HEK293 (cell line): ENCODE measurements around the gene CABS1.

ENCODE experiments used
- CTCF ChIA-PET: fragments of 350-600 bp; formaldehyde crosslinking; extraction: SDS; loops from one replicate; lab custom pipeline; 2021; ENCODE audit warnings: antibody characterized with exemption; lab: Yijun Ruan, JAX
- POLR2A ChIA-PET: fragments of 300-600 bp; formaldehyde crosslinking; extraction: SDS; loops from one replicate; lab custom pipeline; 2020; ENCODE audit warnings: antibody characterized with exemption, inconsistent platforms; lab: Yijun Ruan, JAX
- H3K27ac ChIP-seq: fragments of 200-500 bp; sonication (Bioruptor generic); 2 replicates; pipeline ENCODE4 v1.5.1; 2014; ENCODE audit warnings: low read depth, low read length, control low read depth, inconsistent platforms; ENCODE audit errors: extremely low read depth
- H3K36me3 ChIP-seq, 2 experiments: fragments of 200-500 bp in 1 of 2; sonication (Bioruptor generic) in 1 of 2; 1 replicate in 1 of 2; 2 replicates in 1 of 2; pipeline ENCODE4 v1.5.1; 2014 to 2017; ENCODE audit warnings: inconsistent platforms in 2 of 2, low read length in 2 of 2; ENCODE audit not compliant: control insufficient read depth in 2 of 2, insufficient read depth in 1 of 2
- H3K4me1 ChIP-seq: fragments of 200-500 bp; sonication (Bioruptor generic); 2 replicates; pipeline ENCODE4 v1.5.1; 2014; ENCODE audit warnings: mild to moderate bottlenecking, low read length, inconsistent platforms; ENCODE audit not compliant: control insufficient read depth, insufficient read depth
- H3K4me3 ChIP-seq: 2 replicates; pipeline ENCODE4 v1.5.1; 2011; ENCODE audit warnings: low read depth, mild to moderate bottlenecking, control low read depth, low read length, moderate library complexity
- H3K9me3 ChIP-seq: fragments of 200-500 bp; sonication (Bioruptor generic); 2 replicates; pipeline ENCODE4 v1.5.1; 2014; ENCODE audit warnings: low read depth, low read length, inconsistent platforms; ENCODE audit not compliant: control insufficient read depth, insufficient read depth
- KLF8 ChIP-seq: fragments of 450-650 bp; formaldehyde crosslinking; IDR thresholded peaks from 2 replicates; pipeline ENCODE4 v1.5.1; 2016; ENCODE audit warnings: missing biosample characterization, missing genetic modification characterization
- MEIS1 ChIP-seq: sonication (generic); formaldehyde crosslinking; IDR thresholded peaks from 2 replicates; pipeline ENCODE4 v1.8.1; 2022; ENCODE audit warnings: missing genetic modification reagents, mild to moderate bottlenecking, borderline replicate concordance
- RBAK ChIP-seq: fragments of 450-650 bp; formaldehyde crosslinking; IDR thresholded peaks from 2 replicates; pipeline ENCODE4 v1.5.1; 2016; ENCODE audit warnings: missing biosample characterization, missing genetic modification characterization
- ZBTB20 ChIP-seq: fragments of 450-650 bp; formaldehyde crosslinking; IDR thresholded peaks from 2 replicates; pipeline ENCODE4 v1.5.1; 2016; ENCODE audit warnings: missing biosample characterization, missing genetic modification characterization
- ZFP41 ChIP-seq: fragments of 450-650 bp; formaldehyde crosslinking; IDR thresholded peaks from 2 replicates; pipeline ENCODE4 v1.5.1; 2016; ENCODE audit warnings: missing biosample characterization, missing genetic modification characterization, borderline replicate concordance
- ZNF157 ChIP-seq: fragments of 450-650 bp; formaldehyde crosslinking; IDR thresholded peaks from 2 replicates; pipeline ENCODE4 v1.5.1; 2016; ENCODE audit warnings: missing biosample characterization, missing genetic modification characterization
- ZNF175 ChIP-seq: fragments of 450-650 bp; formaldehyde crosslinking; IDR thresholded peaks from 2 replicates; pipeline ENCODE4 v1.5.1; 2016; ENCODE audit warnings: missing biosample characterization, missing genetic modification characterization
- ZNF211 ChIP-seq: fragments of 450-650 bp; formaldehyde crosslinking; IDR thresholded peaks from 2 replicates; pipeline ENCODE4 v1.5.1; 2016; ENCODE audit warnings: low read depth, missing biosample characterization, missing genetic modification characterization
- ZNF23 ChIP-seq: fragments of 450-650 bp; formaldehyde crosslinking; IDR thresholded peaks from 2 replicates; pipeline ENCODE4 v1.5.1; 2016; ENCODE audit warnings: missing biosample characterization, missing genetic modification characterization, borderline replicate concordance
- ZNF248 ChIP-seq: fragments of 450-650 bp; formaldehyde crosslinking; IDR thresholded peaks from 2 replicates; pipeline ENCODE4 v1.5.1; 2017; ENCODE audit warnings: missing biosample characterization, missing genetic modification characterization
- ZNF266 ChIP-seq: fragments of 450-650 bp; formaldehyde crosslinking; IDR thresholded peaks from 2 replicates; pipeline ENCODE4 v1.5.1; 2016; ENCODE audit warnings: missing biosample characterization, missing genetic modification characterization, low read depth
- ZNF398 ChIP-seq: fragments of 450-650 bp; formaldehyde crosslinking; IDR thresholded peaks from 2 replicates; pipeline ENCODE4 v1.5.1; 2017; ENCODE audit warnings: missing biosample characterization, missing genetic modification characterization
- ZNF416 ChIP-seq: fragments of 450-650 bp; formaldehyde crosslinking; IDR thresholded peaks from 2 replicates; pipeline ENCODE4 v1.5.1; 2016; ENCODE audit warnings: missing biosample characterization, missing genetic modification characterization
- ZNF580 ChIP-seq: fragments of 450-650 bp; formaldehyde crosslinking; IDR thresholded peaks from 2 replicates; pipeline ENCODE4 v1.5.1; 2016; ENCODE audit warnings: missing biosample characterization, missing genetic modification characterization
- ZNF621 ChIP-seq: fragments of 450-650 bp; formaldehyde crosslinking; IDR thresholded peaks from 2 replicates; pipeline ENCODE4 v1.5.1; 2017; ENCODE audit warnings: missing biosample characterization, missing genetic modification characterization
- ZNF692 ChIP-seq: fragments of 450-650 bp; formaldehyde crosslinking; IDR thresholded peaks from 2 replicates; pipeline ENCODE4 v1.5.1; 2016; ENCODE audit warnings: missing biosample characterization, missing genetic modification characterization
- ZNF747 ChIP-seq: fragments of 450-650 bp; formaldehyde crosslinking; IDR thresholded peaks from 2 replicates; pipeline ENCODE4 v1.5.1; 2016; ENCODE audit warnings: missing biosample characterization, missing genetic modification characterization
- ZNF776 ChIP-seq: fragments of 450-650 bp; formaldehyde crosslinking; IDR thresholded peaks from 2 replicates; pipeline ENCODE4 v1.5.0; 2017; ENCODE audit warnings: missing biosample characterization, missing genetic modification characterization, borderline replicate concordance
- ZSCAN18 ChIP-seq: fragments of 450-650 bp; formaldehyde crosslinking; IDR thresholded peaks from 2 replicates; pipeline ENCODE4 v1.5.1; 2016; ENCODE audit warnings: missing biosample characterization, missing genetic modification characterization
- ZSCAN23 ChIP-seq: fragments of 450-650 bp; formaldehyde crosslinking; IDR thresholded peaks from 2 replicates; pipeline ENCODE4 v1.5.1; 2016; ENCODE audit warnings: missing biosample characterization, missing genetic modification characterization

The CABS1 gene

GRCh38 chr4:70360460-70360859 lies 25.7 kb downstream of the CABS1 start, which contains the start of gene SMR3A:
Gene SMR3A (plus strand): TSS chr4:70360760. CDS start chr4:70362116, 1,356 bp downstream.
- CTCF ChIA-PET = no interaction called here
- TF ChIP-seq ZNF248 (tag by site-specific recombination) (no peak), ZNF621 (tag by site-specific recombination) (no peak), ZNF776 (tag by site-specific recombination) (no peak), ZBTB20 (tag by site-specific recombination) (no peak), ZSCAN23 (no peak)

GRCh38 chr4:70364002-70364401 lies 29.2 kb downstream of the CABS1 start:
- POLR2A ChIA-PET = no interaction called here
- Histone ChIP-seq H3K4me1 (no peaks in the 10 kb centered on the region), H3K36me3 (no peaks in the 10 kb centered on the region)
- CTCF ChIA-PET = no interaction called here
- TF ChIP-seq ZNF416 (tag by site-specific recombination) = no peak
- TF ChIP-seq, all 188 proteins: peak for 0
- Histone ChIP-seq H3K4me3 (no peak overlapping the region), H3K27ac (no peak overlapping the region), H3K9me3 (no peaks in the 10 kb centered on the region)

More at GRCh38 chr4:70360460-70360859, 25.7 kb downstream of the CABS1 start, which contains the start of gene SMR3A:
- no peak within 1 kb of the TSS for H3K27ac ChIP-seq
- H3K9me3 ChIP-seq = no peaks in the 10 kb centered on the region
- H3K4me3 ChIP-seq = no peak within 1 kb of the TSS
- no peaks in the 10 kb centered on the region for H3K4me1 ChIP-seq
- H3K36me3 ChIP-seq = no peaks in the 10 kb centered on the region
- POLR2A ChIA-PET = no interaction called here

- no peaks in the 10 kb centered on the region for H3K9me3 ChIP-seq
- TF ChIP-seq ZNF580 (tag by site-specific recombination) (no peak), KLF8 (tag by site-specific recombination) (no peak), MEIS1 (CRISPR knock-in tag) (no peak), ZNF398 (tag by site-specific recombination) (no peak), ZSCAN18 (tag by site-specific recombination) (no peak), ZNF211 (tag by site-specific recombination) (no peak), ZNF23 (no peak), ZNF692 (tag by site-specific recombination) (no peak), ZNF747 (tag by site-specific recombination) (no peak), ZFP41 (tag by site-specific recombination) (no peak), ZNF157 (tag by site-specific recombination) (no peak), RBAK (tag by site-specific recombination) (no peak), ZNF266 (no peak), ZNF175 (no peak)
- no peak overlapping the region for H3K4me3 ChIP-seq
- H3K36me3 ChIP-seq = no peaks in the 10 kb centered on the region
- CTCF ChIA-PET = interaction anchor here (1.2 kb wide), 1 partner anchor 1047 kb away, joined by 5 read pairs; no protein-coding TSS in a partner anchor
- POLR2A ChIA-PET = no interaction called here
- H3K27ac ChIP-seq = no peak overlapping the region
- H3K4me1 ChIP-seq = no peaks in the 10 kb centered on the region
Measured at GRCh38 chr4:70365479-70365878, 30.7 kb downstream of the CABS1 start.
